Measurements from ENCODE around the gene PCSK4.

- TF ChIP-seq POLR2A (IDR thresholded peaks at IDR 0.05; ENCODE audit: low read length), result no peak
- TF ChIP-seq GATA1 (IDR thresholded peaks at IDR 0.05; ENCODE audit: low read depth, low read length), result no peak
Measured at GRCh38 chr19:1465191-1466016, 24.7 kb downstream of the PCSK4 start.

Data from erythroblast (primary cell).